Measurements from ENCODE around the gene SDF4. TPM values are rescaled to one million over a fixed set of nuclear protein-coding genes. Genes with fewer than 3 reads are reported as not detected.

Gene SDF4
- total RNA-seq, 1 donor from 2014 or later = 175 TPM

DNA sequence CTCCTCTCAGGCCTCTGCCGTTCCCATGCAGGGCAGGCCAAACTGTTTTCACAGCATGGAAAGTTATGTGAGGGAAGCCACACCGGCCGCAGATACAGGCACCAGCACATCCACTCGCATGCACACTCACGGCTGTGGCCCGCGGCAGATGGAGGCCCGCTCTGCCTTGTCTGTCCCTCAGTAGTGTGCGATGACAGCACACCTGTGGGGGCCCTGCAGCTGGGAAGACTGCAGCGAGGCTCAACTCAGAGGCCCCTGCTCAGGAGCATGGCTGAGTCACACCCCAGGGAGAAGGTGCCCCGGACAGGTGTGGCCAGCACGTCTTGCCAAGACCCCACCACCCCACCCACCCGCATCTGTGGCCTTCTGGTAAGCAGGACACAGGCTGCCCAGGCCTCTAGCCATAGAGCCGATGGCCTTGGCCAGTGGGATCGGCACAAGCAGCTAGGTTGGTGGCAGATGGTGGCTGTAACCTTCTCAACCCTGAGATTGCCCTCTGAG lies 43.2 kb upstream of the SDF4 start:
- Mint-ChIP-seq H3K27ac (ENCODE audit: unreplicated experiment) (peak overlapping the region; percentile 69), H3K36me3 (ENCODE audit: low read depth, unreplicated experiment) (peaks cover 3% of the 10 kb centered on the region), H3K27me3 (ENCODE audit: low read depth, unreplicated experiment) (no peaks in the 10 kb centered on the region), H3K9me3 (ENCODE audit: unreplicated experiment) (no peaks in the 10 kb centered on the region), H3K4me1 (ENCODE audit: low read depth, unreplicated experiment) (peaks cover 34% of the 10 kb centered on the region), H3K4me3 (ENCODE audit: unreplicated experiment) (peak overlapping the region; percentile 74)
- H3K4me2 ChIP-seq (ENCODE audit: low read length) = peak overlapping the region; percentile 94
- no peaks in the 10 kb centered on the region for H3K27me3 ChIP-seq (ENCODE audit: insufficient read depth, low read length)
- peaks cover 37% of the 10 kb centered on the region for H3K79me2 ChIP-seq (ENCODE audit: insufficient read depth, low read length)
- no peaks in the 10 kb centered on the region for H3K36me3 ChIP-seq (ENCODE audit: insufficient read depth, low read length)
- no peaks in the 10 kb centered on the region for H3K9me3 ChIP-seq (ENCODE audit: insufficient read depth, low read depth, low read length)
- H3K4me3 ChIP-seq (ENCODE audit: insufficient read depth, low read depth, low read length) = no peak overlapping the region
- H3K27ac ChIP-seq (ENCODE audit: low read depth, low read length) = no peak overlapping the region
- FAIRE-seq (no peak), DNase-seq (ENCODE audit: low read depth) (no peak)
- no peak for TF ChIP-seq EZH2 (IDR thresholded peaks at IDR 0.05; ENCODE audit: insufficient read depth, low read length)
- TF ChIP-seq, protein P1, sequence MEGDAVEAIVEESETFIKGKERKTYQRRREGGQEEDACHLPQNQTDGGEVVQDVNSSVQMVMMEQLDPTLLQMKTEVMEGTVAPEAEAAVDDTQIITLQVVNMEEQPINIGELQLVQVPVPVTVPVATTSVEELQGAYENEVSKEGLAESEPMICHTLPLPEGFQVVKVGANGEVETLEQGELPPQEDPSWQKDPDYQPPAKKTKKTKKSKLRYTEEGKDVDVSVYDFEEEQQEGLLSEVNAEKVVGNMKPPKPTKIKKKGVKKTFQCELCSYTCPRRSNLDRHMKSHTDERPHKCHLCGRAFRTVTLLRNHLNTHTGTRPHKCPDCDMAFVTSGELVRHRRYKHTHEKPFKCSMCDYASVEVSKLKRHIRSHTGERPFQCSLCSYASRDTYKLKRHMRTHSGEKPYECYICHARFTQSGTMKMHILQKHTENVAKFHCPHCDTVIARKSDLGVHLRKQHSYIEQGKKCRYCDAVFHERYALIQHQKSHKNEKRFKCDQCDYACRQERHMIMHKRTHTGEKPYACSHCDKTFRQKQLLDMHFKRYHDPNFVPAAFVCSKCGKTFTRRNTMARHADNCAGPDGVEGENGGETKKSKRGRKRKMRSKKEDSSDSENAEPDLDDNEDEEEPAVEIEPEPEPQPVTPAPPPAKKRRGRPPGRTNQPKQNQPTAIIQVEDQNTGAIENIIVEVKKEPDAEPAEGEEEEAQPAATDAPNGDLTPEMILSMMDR (IDR thresholded peaks at IDR 0.05; ENCODE audit: insufficient read depth, low read depth, low read length) = no peak
- peaks cover 31% of the 10 kb centered on the region for H4K20me1 ChIP-seq (ENCODE audit: insufficient read depth, low read length)
- peaks cover 40% of the 10 kb centered on the region for H3K4me1 ChIP-seq (ENCODE audit: insufficient read depth, low read length)
- peak overlapping the region; percentile 88 for H3K9ac ChIP-seq (ENCODE audit: low read length)
- H2AFZ ChIP-seq (ENCODE audit: low read depth, low read length) = no peak overlapping the region

GRCh38 chr1:1274299-1274930 lies 42.6 kb upstream of the SDF4 start:
- peak overlapping the region; percentile 69 for H3K27ac Mint-ChIP-seq (ENCODE audit: unreplicated experiment)
- Histone ChIP-seq H2AFZ (ENCODE audit: low read depth, low read length) (peak overlapping the region; percentile 91), H3K79me2 (ENCODE audit: insufficient read depth, low read length) (peaks cover 42% of the 10 kb centered on the region), H3K9ac (ENCODE audit: low read length) (peak overlapping the region; percentile 88), H4K20me1 (ENCODE audit: insufficient read depth, low read length) (peaks cover 36% of the 10 kb centered on the region), H3K36me3 (ENCODE audit: insufficient read depth, low read length) (no peaks in the 10 kb centered on the region), H3K27ac (ENCODE audit: low read depth, low read length) (peak overlapping the region; percentile 83), H3K27me3 (ENCODE audit: insufficient read depth, low read length) (no peaks in the 10 kb centered on the region), H3K4me1 (ENCODE audit: insufficient read depth, low read length) (peaks cover 40% of the 10 kb centered on the region), H3K9me3 (ENCODE audit: insufficient read depth, low read depth, low read length) (no peaks in the 10 kb centered on the region), H3K4me3 (ENCODE audit: insufficient read depth, low read depth, low read length) (peak overlapping the region; percentile 65), H3K4me2 (ENCODE audit: low read length) (peak overlapping the region; percentile 94)
- H3K9me3 Mint-ChIP-seq (ENCODE audit: unreplicated experiment) = no peaks in the 10 kb centered on the region
- no peak for TF ChIP-seq EZH2 (IDR thresholded peaks at IDR 0.05; ENCODE audit: insufficient read depth, low read length)
- TF ChIP-seq, protein P1 (IDR thresholded peaks at IDR 0.05; ENCODE audit: insufficient read depth, low read depth, low read length) = no peak
- FAIRE-seq (no peak), DNase-seq (ENCODE audit: low read depth) (no peak)
- H3K36me3 Mint-ChIP-seq (ENCODE audit: low read depth, unreplicated experiment) = peaks cover 6% of the 10 kb centered on the region
- H3K4me1 Mint-ChIP-seq (ENCODE audit: low read depth, unreplicated experiment) = peaks cover 35% of the 10 kb centered on the region
- peak overlapping the region; percentile 74 for H3K4me3 Mint-ChIP-seq (ENCODE audit: unreplicated experiment)
- H3K27me3 Mint-ChIP-seq (ENCODE audit: low read depth, unreplicated experiment) = no peaks in the 10 kb centered on the region

Data from astrocyte (in vitro differentiated cells and primary cell).